HG03280 (cell line): Measurements from ENCODE around the gene SLC35F5.
"Not testable (repeated sequence)": the region's sequence is repeated elsewhere in the genome, so short reads cannot be mapped to it uniquely, and the experiment has no call there.

ENCODE experiments used
- ATAC-seq: cut with Tn5 transposase; IDR thresholded peaks from one replicate; pipeline ENCODE4 v1.9.1; 2021; ENCODE audit warnings: mild to moderate bottlenecking, moderate library complexity; ENCODE audit not compliant: unreplicated experiment

The SLC35F5 gene

DNA sequence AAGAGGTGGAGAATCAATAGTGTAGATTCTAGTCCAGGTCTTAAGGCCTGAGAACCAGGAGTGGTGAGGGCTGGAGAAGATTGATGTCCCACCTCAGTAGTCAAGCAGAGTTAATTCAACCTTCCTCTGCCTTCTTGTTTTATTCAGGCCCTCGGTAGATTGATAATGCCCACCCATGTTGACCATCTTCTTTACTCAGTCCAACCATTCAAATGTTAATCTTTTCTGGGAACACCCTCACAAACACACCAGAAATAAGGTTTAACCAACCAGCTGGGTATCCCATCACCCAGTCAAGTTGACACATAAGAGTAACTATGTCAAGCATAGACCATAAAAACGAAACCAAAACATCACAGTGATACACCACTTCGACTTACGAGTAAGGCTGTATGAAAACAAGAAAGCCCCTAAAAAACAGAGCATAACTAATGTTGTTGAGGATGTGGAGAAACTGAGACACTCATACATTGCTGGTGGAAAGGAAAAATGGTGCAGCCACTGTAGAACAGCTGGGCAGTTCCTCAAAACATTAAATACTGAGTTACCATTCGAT is 57.5 kb downstream of the SLC35F5 start:
- ATAC-seq = peak; percentile 64

DNA sequence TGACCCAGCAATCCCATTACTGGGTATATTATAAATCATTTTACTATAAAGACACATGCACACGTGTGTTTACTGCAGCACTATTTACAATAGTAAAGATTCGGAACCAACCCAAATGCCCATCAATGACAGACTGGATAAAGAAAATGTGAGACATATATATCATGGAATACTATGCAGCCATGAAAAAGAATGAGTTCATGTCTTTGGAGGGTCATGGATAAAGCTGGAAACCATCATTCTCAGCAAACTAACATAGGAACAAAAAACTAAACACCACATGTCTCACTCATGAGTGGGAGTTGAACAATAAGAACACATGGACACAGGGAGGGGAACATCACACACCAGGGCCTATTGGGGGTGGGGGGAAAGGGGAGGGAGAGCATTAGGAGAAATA is 58.2 kb downstream of the SLC35F5 start:
- not testable (repeated sequence) for ATAC-seq

GRCh38 chr2:113697516-113697915 is 58.9 kb downstream of the SLC35F5 start:
- ATAC-seq = no peak

GRCh38 chr2:113694438-113694837 is 62.0 kb downstream of the SLC35F5 start:
- ATAC-seq = no peak

DNA sequence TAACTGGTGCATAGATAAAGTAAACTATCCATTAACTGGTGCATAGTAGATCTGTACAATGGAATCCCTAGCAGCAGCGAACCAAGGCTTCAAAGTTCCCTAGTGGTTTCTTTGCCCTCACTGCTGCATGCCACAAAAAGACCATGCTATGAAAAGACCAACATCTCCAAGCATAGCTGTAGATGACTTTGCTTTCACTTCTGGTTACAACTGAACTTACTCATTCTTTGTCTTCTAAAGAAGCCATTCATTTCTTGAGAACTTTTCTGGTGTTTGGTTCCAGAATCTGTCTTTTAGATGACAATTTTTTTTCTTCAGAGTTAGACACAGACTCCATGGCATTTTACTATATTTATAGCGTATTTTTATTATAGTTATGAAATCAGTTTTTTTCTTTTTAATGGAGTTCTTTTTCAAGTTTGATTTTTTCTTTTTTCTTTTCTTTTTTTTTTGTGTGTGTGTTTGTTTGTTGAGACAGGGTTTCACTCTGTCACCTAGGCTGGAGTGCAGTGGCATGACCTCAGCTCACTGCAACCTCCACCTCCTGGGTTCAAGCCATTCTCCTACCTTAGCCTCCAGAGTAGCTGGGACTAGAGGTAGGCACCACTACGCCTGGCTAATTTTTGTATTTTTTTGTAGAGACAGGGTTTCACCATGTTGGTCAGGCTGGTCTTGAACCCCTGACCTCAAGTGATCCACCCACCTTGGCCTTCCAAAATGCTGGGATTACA is 63.6 kb downstream of the SLC35F5 start:
- ATAC-seq = peak; percentile 71

DNA sequence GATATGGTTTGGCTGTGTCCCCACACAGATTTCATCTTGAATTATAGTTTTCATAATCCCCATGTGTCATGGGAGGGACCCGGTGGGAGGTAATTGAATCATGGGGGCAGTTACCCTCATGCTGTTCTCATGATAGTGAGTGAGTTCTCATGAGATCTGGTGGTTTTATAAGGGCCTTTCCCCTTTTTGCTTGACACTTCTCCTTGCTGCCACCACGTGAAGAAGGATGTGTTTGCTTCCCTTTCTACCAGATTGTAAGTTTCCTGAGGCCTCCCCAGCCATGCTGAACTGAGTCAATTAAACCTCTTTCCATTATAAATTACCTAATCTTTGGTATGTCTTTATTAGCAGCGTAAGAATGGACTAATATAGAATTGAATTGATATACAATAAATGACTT is 65.6 kb downstream of the SLC35F5 start:
- ATAC-seq = not testable (repeated sequence)

DNA sequence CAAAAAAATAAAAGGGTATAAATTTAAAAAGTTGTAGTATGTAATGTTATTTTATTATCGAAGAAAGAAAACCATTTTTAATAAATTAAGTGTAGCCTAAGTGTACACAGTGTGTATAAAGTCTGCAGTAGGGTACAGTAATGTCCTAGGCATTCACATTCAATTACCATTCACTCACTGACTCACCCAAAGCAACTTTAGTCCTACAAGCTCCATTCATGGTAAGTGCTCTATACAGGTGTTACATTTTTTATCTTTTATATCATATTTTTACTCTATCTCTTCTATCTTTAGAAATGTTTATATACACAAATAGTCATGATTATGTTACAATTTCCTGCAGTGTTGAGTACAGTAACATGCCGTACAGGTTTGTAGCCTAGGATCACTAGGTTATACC is 69.9 kb downstream of the SLC35F5 start:
- no peak for ATAC-seq

DNA sequence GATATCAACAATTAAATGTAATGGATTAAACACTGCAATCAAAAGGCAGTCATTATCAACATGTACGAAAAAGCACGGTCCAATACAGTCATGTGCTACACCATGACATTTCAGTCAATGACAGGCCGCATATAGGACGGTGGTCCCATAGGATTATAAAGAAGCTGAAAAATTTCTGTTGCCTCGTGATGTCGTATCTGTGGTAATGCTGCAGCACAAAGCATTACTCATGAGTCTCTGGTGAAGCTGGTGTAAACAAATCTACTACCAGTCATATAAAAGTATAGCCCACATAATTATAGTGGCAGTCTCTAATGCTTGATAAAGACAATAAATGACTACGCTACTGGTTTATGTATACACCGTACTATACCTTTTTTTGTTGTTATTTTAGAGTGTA is 71.0 kb downstream of the SLC35F5 start:
- no peak for ATAC-seq

DNA sequence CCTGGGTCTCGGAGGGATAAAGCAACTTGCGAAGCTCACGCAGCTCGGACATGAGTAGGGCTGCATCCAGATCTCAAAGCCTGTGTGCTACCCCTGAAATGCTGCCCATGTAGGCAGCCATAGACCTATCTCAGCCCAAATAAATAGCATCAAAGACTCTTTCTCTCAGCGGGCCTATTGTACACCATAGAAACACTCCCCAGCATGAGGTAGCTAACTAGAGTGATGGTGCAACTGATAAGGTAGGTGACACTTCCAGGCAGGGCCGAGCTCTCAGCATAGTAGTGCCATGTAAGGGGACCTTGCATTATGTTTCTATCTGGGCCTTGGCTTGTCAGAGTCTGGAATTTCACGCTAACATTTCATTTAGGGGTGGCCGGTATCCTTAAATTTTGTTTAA is 77.0 kb downstream of the SLC35F5 start:
- ATAC-seq = no peak

DNA sequence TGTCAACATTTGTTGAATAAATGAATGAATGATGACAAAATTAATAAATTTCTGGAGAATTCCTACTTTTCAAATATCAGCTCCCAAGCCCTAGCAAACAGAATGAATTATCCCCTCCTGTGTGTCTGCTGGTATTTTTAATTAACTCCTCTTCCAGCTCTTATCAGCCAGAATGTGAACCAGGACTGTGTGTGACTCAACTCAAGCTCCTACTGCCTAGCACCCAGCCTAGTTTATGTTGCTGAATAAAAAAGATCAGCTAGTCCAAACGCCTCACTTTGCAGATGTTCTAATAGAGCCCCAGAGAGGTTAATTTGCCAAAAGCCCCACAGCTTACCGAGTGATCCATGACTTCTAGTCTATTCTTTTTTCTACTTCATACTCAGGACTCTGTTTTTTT is 79.1 kb downstream of the SLC35F5 start:
- no peak for ATAC-seq

DNA sequence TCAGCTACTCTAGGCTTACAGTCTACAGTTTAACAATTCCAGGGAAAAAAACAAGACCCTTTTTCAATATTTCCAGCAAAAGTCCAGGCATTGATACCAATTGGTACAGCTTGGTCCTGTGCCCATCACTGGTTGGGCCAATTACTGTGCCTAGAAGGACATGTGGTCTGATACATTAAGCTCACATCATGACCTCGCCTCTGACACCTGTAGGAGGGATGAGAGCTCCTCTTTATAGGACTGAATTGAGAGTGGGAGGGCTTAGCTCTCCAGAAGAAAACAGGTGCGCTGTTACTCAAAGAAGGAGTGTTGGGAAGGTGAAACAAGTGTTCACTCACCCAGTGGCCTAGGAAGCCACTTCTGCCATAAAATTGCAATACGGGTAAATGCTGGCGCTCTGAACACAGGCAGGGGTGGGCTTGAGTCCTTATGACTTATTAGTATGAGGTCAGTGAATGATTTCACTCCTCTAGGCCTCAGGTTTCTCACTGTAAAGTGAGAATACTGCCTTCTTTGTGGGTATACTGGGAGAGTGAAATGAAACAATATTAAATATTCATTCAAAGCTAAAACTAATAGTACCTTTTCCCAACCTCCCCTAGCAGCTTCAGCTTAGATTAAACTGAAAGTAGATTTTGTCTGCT is 79.7 kb downstream of the SLC35F5 start:
- ATAC-seq = no peak

DNA sequence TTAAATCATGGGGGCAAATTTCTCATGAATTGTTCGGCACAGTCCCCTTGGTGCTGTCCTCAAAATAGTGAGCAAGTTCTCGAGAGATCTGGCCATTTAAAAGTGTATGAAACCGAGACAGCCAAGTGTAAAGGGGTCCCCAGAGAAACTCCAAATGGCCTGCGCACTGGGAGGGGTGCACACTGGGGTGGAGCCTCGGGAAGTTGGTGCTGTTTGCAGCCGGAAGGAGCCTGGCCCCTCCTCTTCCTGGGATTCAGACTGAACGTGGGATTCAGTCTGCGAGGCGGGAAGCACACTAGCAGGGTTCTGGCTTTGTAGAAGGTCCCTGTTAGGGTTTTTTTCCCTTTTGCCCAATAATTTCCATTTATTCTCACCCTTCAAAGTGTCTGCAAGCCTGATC is 80.6 kb downstream of the SLC35F5 start:
- ATAC-seq = no peak

- no peak for ATAC-seq
Observed at GRCh38 chr2:113672326-113672932, 84.0 kb downstream of the SLC35F5 start.

GRCh38 chr2:113669013-113669412 is 87.4 kb downstream of the SLC35F5 start:
- not testable (repeated sequence) for ATAC-seq

DNA sequence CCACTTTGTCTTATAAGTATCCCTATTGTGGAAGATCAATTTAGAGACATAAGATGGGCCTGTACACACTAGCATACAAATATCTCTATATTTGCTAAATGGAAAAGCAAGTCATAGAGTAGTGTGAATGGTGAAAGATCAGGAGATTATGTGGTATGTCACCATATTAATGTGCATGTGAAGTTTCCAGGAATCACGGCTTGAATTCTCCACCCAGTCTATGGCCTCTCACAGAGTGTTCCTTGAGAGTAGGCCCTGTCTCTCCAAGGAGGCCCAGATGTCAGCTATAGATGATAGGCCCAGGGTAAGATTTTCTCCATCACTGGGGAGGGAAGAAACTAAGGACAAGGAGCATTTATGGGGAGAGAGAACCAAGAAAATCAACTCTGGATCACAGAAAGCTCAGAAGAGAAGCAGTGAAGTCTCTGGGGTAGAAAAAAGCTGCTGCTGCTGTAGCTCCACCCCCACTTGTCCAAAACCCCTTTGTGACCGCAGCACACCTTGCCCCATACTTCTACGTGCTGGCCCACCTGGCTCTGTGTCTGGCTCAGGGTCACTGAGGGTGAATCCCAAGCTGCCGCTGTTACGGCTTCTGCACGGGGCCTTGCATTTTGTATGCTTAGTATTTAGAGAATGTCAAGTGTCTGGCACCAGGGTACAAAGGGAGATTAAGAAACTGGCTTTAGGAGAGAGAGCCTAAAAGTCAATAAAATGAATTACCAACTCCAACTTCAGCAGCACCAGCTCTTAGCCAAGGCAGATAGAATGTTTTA is 91.5 kb downstream of the SLC35F5 start:
- not testable (repeated sequence) for ATAC-seq

DNA sequence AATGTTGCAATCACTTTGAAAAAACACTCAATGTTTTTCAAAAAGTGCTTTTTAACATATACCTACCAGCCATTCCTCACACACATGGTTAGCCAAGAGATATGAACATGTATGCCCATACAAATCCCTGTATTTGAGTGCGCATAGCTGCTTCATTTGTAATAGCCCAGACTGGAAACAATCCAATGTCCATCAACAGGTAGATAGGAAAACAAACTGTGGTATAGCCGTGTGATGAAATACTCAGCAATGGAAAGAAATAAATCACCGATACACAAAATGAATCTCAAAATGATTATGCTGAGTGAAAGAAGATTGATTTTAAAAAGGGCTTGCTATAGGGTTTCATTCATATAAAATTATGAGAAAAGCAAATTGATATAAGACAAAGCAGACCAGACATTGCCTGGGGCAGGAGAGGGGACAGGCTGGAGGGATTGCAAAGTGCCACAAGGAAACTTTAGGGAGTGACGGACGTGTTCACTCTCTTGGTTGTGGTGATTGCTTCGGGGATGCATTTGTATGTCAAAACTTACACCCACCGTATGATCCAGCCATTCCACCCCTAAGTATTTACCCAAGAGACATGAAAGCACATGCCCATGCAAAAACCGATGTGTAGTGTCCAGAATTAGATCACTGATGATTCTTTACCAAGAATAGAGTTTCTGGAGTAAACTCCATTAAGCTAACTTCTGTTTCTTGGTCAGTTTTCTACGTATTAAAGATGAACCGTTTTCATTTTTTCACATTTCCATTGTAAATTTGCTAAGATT is 93.0 kb downstream of the SLC35F5 start:
- ATAC-seq = not testable (repeated sequence)
